CD4-positive, alpha-beta T cell treated with Interleukin-4 for 4 hours (primary cell): ENCODE measurements around the gene C10orf90.
"Not testable (repeated sequence)": the region's sequence is repeated elsewhere in the genome, so short reads cannot be mapped to it uniquely, and the experiment has no call there.

Experiments used
- DNase-seq: peaks from one replicate; pipeline ENCODE4 v3.0.0-alpha.2; 2020

The C10orf90 gene

GRCh38 chr10:126380352-126381076 is 290.0 kb downstream of the C10orf90 start:
- DNase-seq, result no peak

DNA sequence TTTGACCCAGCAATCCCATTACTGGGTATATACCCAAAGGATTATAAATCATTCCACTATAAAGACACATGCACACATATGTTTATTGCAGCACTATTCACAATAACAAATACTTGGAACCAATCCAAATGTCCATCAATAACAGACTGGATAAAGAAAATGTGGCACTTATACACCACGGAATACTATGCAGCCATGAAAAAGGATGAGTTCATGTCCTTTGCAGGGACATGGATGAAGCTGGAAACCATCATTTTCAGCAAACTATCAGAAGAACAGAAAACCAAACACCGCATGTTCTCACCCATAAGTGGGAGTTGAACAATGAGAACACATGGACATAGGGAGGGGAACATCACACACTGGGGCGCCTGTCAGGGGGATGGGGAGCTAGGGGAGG is 291.3 kb downstream of the C10orf90 start:
- not testable (repeated sequence) for DNase-seq

- no peak for DNase-seq
Observed at GRCh38 chr10:126376956-126377355, 293.5 kb downstream of the C10orf90 start.

DNA sequence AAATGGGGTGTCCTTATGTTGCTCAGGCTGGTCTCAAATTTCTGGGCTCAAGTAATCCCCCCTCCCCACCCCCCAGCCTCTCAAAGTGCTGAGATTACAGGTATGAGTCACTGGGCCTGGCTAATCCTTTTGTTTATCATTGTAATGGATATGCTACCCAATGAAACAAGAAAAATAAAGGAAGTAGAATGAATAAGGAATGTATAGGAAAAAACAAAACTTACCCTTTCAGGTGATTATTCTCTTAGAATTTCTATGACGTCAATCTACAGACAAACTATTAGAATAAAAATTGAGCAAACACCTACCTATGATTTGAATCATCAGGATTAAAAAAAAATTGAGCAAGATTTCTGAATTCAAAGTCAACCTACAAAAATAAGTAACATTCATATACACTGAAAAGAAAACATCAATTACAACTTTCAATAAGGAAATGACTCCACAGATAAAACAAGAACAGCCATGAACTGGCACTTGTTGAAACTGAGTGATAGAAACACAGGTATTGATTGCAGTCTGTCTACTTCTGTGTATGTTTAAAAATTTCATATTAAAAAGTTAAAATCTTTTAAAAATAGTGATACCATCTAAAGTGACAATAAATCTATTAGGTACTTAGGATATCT is 294.5 kb downstream of the C10orf90 start:
- DNase-seq, result no peak

DNA sequence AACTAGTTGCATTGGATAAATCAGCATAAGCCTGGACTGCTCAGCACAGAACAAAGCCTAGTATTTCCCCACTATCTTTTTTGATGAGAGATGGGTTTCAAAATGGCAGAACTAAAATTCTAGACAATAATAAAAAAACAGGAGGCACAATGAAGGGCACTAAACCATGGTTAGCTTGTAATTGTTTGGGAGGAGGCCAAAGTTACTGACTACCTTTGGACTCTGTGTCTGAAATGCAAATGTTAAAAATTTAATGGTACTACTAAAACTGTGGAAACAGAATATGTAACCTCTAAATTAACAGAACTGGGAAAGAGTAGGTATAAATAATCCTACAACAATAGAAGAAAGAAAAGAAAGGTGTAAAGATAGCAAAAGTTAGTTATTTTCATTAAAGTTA is 295.2 kb downstream of the C10orf90 start:
- no peak for DNase-seq
